HL-60 (cell line): ENCODE data around the gene NT5C1A.

ENCODE experiments used
- CTCF ChIP-seq: IDR thresholded peaks from one replicate; pipeline ENCODE4 v1.5.1; 2011; ENCODE audit warnings: low read length, control low read depth, inconsistent platforms; ENCODE audit not compliant: insufficient read depth
- GABPA ChIP-seq: IDR thresholded peaks from 2 replicates; pipeline ENCODE4 v1.6.1; 2012; ENCODE audit warnings: low read depth
- POLR2AphosphoS5 ChIP-seq: IDR thresholded peaks from 2 replicates; pipeline ENCODE4 v1.6.1; 2012; ENCODE audit warnings: low read depth
- REST ChIP-seq: IDR thresholded peaks from 2 replicates; pipeline ENCODE4 v1.6.1; 2012; ENCODE audit warnings: low read depth; ENCODE audit not compliant: insufficient replicate concordance

GRCh38 chr1:39684313-39684664, 12.4 kb upstream of the NT5C1A start:
- no peak for TF ChIP-seq CTCF
- TF ChIP-seq REST = no peak
- no peak for TF ChIP-seq POLR2AphosphoS5
- TF ChIP-seq GABPA = no peak
